ENCODE data around the gene SYT17. TPM values are rescaled to one million over a fixed set of nuclear protein-coding genes. Genes with fewer than 3 reads are reported as not detected.

Gene SYT17
- polyA plus RNA-seq, 1 donor (not counting 4 experiments of a cell fraction or from before 2014, with no cell fraction given) = not detected

DNA sequence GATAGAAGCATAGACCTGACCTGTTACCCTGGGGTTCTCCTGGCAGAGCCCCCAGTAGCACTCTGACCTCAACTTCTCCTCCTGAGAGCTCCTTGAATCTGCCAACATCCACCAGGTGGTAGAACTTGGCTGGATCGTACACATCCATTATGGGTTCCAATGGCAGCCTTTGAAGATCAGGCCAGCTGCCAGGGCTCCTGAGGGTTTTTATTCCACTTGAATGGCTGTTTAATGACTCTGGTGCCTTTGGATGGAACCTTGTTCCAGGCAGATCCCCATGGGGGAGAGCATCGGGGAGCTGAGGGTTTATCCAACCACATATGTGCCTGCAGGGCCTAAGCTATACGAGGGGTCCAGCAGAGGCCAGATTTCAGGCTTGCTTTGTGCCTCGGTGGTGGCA, 70.4 kb downstream of the SYT17 start:
- no peak for TF ChIP-seq EZH2 (IDR thresholded peaks at IDR 0.05; ENCODE audit: low read length)
- TF ChIP-seq, protein P1, sequence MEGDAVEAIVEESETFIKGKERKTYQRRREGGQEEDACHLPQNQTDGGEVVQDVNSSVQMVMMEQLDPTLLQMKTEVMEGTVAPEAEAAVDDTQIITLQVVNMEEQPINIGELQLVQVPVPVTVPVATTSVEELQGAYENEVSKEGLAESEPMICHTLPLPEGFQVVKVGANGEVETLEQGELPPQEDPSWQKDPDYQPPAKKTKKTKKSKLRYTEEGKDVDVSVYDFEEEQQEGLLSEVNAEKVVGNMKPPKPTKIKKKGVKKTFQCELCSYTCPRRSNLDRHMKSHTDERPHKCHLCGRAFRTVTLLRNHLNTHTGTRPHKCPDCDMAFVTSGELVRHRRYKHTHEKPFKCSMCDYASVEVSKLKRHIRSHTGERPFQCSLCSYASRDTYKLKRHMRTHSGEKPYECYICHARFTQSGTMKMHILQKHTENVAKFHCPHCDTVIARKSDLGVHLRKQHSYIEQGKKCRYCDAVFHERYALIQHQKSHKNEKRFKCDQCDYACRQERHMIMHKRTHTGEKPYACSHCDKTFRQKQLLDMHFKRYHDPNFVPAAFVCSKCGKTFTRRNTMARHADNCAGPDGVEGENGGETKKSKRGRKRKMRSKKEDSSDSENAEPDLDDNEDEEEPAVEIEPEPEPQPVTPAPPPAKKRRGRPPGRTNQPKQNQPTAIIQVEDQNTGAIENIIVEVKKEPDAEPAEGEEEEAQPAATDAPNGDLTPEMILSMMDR (optimal IDR thresholded peaks at IDR 0.05 in 1 of 3, IDR thresholded peaks at IDR 0.05 in 1 of 3, conservative IDR thresholded peaks at IDR 0.05 in 1 of 3; ENCODE audit: extremely low read depth in 1 of 3, insufficient read depth in 2 of 3, low read length in 3 of 3) = no peak
- no peaks in the 10 kb centered on the region for H3K27me3 ChIP-seq (ENCODE audit: control insufficient read depth, extremely low read depth, insufficient read depth, low read length)
- no peaks in the 10 kb centered on the region for H3K9me3 ChIP-seq (ENCODE audit: control insufficient read depth, low read depth, low read length)
- DNase-seq (ENCODE audit: low read depth, low spot score) = no peak
- no peaks in the 10 kb centered on the region for H3K36me3 ChIP-seq (ENCODE audit: control insufficient read depth in 2 of 2, extremely low read depth in 1 of 2, insufficient read depth in 2 of 2, low read length in 2 of 2)
- no peaks in the 10 kb centered on the region for H4K20me1 ChIP-seq (ENCODE audit: control insufficient read depth, extremely low read depth, insufficient read depth, low read length)
- dilution Hi-C loops (cut with MboI; ENCODE audit: extremely low pct_ligation_motif_present, low sequenced_read_pairs) = loop anchor here (5.0 kb wide), 1 partner anchor 84 kb away; no protein-coding TSS in a partner anchor
- H3K4me2 ChIP-seq (ENCODE audit: control insufficient read depth, extremely low read depth, insufficient read depth, low read depth, low read length) = no peak overlapping the region
- H2AFZ ChIP-seq (ENCODE audit: control insufficient read depth, low read length) = no peak overlapping the region
- no peak overlapping the region for H3K4me3 ChIP-seq (ENCODE audit: control insufficient read depth in 2 of 3, extremely low read depth in 1 of 3, insufficient read depth in 2 of 3, low read depth in 1 of 3, low read length in 3 of 3)
- no peaks in the 10 kb centered on the region for H3K4me1 ChIP-seq (ENCODE audit: control insufficient read depth, extremely low read depth, insufficient read depth, low read length)
- H3K9me1 ChIP-seq (ENCODE audit: control insufficient read depth, extremely low read depth, insufficient read depth, low read length) = no peaks in the 10 kb centered on the region
- FAIRE-seq = no peak
- H3K79me2 ChIP-seq (ENCODE audit: control insufficient read depth, insufficient read depth, low read length) = no peaks in the 10 kb centered on the region
- H3K27ac ChIP-seq (ENCODE audit: control insufficient read depth, insufficient read depth, low read length) = no peak overlapping the region
- H3K9ac ChIP-seq (ENCODE audit: control insufficient read depth, extremely low read depth, insufficient read depth, low read length) = no peak overlapping the region

DNA sequence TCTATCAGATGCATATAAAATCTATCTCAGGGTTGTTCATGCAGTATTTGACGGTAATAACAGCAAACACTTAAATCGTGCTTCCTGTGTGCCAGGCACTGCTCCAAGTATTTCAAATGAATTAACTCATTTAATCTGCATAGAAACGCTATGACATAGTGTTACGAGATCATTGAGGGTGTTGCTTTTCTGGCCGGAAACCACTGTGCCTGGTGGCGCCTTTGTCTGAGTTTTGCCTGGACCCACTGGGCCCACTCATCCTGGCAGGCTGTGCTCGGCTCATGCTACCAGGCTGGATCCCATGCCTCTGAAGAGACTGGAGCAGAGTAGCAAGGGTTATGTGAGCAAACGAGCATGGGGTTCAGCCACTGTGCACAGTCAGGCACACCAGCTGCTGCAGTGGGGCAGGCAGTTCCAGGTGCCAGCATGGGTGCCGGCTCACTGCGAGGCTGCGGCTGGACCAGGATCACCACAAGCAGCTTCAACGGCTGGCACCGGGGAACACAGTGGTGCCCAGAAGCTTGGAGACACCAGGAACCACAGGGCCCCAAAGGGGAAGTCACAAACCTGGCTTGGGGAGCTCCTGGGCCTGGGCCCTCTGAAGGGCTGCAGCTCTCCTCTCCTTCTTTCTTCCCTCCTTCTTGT, 71.6 kb downstream of the SYT17 start:
- no peak overlapping the region for H3K4me2 ChIP-seq (ENCODE audit: control insufficient read depth, extremely low read depth, insufficient read depth, low read depth, low read length)
- no peak overlapping the region for H3K27ac ChIP-seq (ENCODE audit: control insufficient read depth, insufficient read depth, low read length)
- no peak overlapping the region for H2AFZ ChIP-seq (ENCODE audit: control insufficient read depth, low read length)
- H3K9me3 ChIP-seq (ENCODE audit: control insufficient read depth, low read depth, low read length) = no peaks in the 10 kb centered on the region
- TF ChIP-seq EZH2 (IDR thresholded peaks at IDR 0.05; ENCODE audit: low read length) = no peak
- TF ChIP-seq, protein P1 (optimal IDR thresholded peaks at IDR 0.05 in 1 of 3, IDR thresholded peaks at IDR 0.05 in 1 of 3, conservative IDR thresholded peaks at IDR 0.05 in 1 of 3; ENCODE audit: extremely low read depth in 1 of 3, insufficient read depth in 2 of 3, low read length in 3 of 3) = no peak
- FAIRE-seq (no peak), DNase-seq (ENCODE audit: low read depth, low spot score) (no peak)
- no peaks in the 10 kb centered on the region for H3K9me1 ChIP-seq (ENCODE audit: control insufficient read depth, extremely low read depth, insufficient read depth, low read length)
- dilution Hi-C loops (cut with MboI; ENCODE audit: extremely low pct_ligation_motif_present, low sequenced_read_pairs) = loop anchor here (5.0 kb wide), 1 partner anchor 83 kb away; no protein-coding TSS in a partner anchor
- H3K27me3 ChIP-seq (ENCODE audit: control insufficient read depth, extremely low read depth, insufficient read depth, low read length) = no peaks in the 10 kb centered on the region
- H3K79me2 ChIP-seq (ENCODE audit: control insufficient read depth, insufficient read depth, low read length) = no peaks in the 10 kb centered on the region
- H3K4me3 ChIP-seq (ENCODE audit: control insufficient read depth in 2 of 3, extremely low read depth in 1 of 3, insufficient read depth in 2 of 3, low read depth in 1 of 3, low read length in 3 of 3) = no peak overlapping the region
- H3K4me1 ChIP-seq (ENCODE audit: control insufficient read depth, extremely low read depth, insufficient read depth, low read length) = no peaks in the 10 kb centered on the region
- H3K9ac ChIP-seq (ENCODE audit: control insufficient read depth, extremely low read depth, insufficient read depth, low read length) = no peak overlapping the region
- no peaks in the 10 kb centered on the region for H3K36me3 ChIP-seq (ENCODE audit: control insufficient read depth in 2 of 2, extremely low read depth in 1 of 2, insufficient read depth in 2 of 2, low read length in 2 of 2)
- H4K20me1 ChIP-seq (ENCODE audit: control insufficient read depth, extremely low read depth, insufficient read depth, low read length) = no peaks in the 10 kb centered on the region
